ENCODE data around the gene EPB41L4A.
A peak's percentile ranks its signal among the peaks of the same experiment; 100 is the strongest.
"Not testable (repeated sequence)": the region's sequence is repeated elsewhere in the genome, so short reads cannot be mapped to it uniquely, and the experiment has no call there.

The EPB41L4A gene

DNA sequence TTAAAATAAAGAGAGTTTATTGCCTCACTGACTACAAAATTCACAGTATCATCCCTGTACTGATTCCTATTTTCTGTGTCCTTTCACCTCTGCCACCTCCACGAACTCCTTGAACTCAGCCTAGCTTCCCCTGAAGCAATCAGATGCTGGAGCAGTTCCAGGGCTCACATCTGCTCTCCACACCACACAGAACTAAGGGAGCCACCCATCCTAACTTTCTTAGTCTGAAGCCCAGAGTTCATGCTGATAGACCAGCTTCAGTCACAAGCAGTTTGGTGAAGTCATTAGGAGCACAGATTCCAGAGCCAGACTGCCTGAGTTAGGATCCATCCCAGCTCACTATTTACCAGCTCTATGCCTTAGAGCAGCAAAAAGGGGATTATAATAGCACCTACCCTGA, 15.6 kb upstream of the EPB41L4A start:
- TF ChIP-seq, protein P1, sequence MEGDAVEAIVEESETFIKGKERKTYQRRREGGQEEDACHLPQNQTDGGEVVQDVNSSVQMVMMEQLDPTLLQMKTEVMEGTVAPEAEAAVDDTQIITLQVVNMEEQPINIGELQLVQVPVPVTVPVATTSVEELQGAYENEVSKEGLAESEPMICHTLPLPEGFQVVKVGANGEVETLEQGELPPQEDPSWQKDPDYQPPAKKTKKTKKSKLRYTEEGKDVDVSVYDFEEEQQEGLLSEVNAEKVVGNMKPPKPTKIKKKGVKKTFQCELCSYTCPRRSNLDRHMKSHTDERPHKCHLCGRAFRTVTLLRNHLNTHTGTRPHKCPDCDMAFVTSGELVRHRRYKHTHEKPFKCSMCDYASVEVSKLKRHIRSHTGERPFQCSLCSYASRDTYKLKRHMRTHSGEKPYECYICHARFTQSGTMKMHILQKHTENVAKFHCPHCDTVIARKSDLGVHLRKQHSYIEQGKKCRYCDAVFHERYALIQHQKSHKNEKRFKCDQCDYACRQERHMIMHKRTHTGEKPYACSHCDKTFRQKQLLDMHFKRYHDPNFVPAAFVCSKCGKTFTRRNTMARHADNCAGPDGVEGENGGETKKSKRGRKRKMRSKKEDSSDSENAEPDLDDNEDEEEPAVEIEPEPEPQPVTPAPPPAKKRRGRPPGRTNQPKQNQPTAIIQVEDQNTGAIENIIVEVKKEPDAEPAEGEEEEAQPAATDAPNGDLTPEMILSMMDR (IDR thresholded peaks at IDR 0.05; ENCODE audit: low read depth, low read length, missing control alignments) = no peak
- DNase-seq (ENCODE audit: low read depth) = no peak
- H3K4me3 ChIP-seq (ENCODE audit: low read depth, low read length) = no peak overlapping the region

GRCh38 chr5:112426202-112426601, 7.1 kb upstream of the EPB41L4A start:
- H3K4me3 ChIP-seq (ENCODE audit: low read depth, low read length); DNase-seq (ENCODE audit: low read depth): not testable (repeated sequence)

GRCh38 chr5:112419986-112420864, 1.1 kb upstream of the EPB41L4A start:
- TF ChIP-seq, protein P1 (IDR thresholded peaks at IDR 0.05; ENCODE audit: low read depth, low read length, missing control alignments) = peak; percentile 82
- peak; percentile 33 for DNase-seq (ENCODE audit: low read depth)
- peak overlapping the region; percentile 74 for H3K4me3 ChIP-seq (ENCODE audit: low read depth, low read length)

- no peak for DNase-seq (ENCODE audit: low read depth)
- TF ChIP-seq, protein P1 (IDR thresholded peaks at IDR 0.05; ENCODE audit: low read depth, low read length, missing control alignments) = no peak
Measured at GRCh38 chr5:112418659-112419163, 366 bp downstream of the EPB41L4A start.

GRCh38 chr5:112417931-112418658, 982 bp downstream of the EPB41L4A start:
- peak overlapping the region; percentile 74 for H3K4me3 ChIP-seq (ENCODE audit: low read depth, low read length)
- peak; percentile 55 for DNase-seq (ENCODE audit: low read depth)
- TF ChIP-seq, protein P1 (IDR thresholded peaks at IDR 0.05; ENCODE audit: low read depth, low read length, missing control alignments) = no peak

More at GRCh38 chr5:112418659-112419163, 366 bp downstream of the EPB41L4A start:
- H3K4me3 ChIP-seq (ENCODE audit: low read depth, low read length) = peak overlapping the region; percentile 74

DNA sequence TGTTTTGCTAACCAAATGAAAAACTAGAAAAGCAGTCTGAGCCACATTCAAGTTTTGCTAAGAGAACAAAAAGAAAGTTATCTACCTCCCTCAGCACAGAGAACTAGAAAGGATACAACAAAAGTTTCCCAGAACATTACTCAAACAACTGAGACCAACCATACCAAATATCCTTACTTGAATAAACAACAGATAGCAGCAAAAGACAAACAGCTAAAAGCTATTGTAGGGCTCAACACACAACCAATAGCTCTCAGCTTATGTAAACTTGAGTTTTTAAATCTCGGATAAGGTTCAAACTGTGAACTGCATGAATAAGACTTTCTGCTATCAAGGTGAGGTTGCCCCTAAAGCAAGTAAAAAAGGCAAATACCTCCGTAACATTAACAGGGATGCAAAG, 3.5 kb downstream of the EPB41L4A start:
- H3K4me3 ChIP-seq (ENCODE audit: low read depth, low read length) = no peak overlapping the region
- TF ChIP-seq, protein P1 (IDR thresholded peaks at IDR 0.05; ENCODE audit: low read depth, low read length, missing control alignments) = no peak
- DNase-seq (ENCODE audit: low read depth) = no peak

GRCh38 chr5:112413611-112414010, 5.5 kb downstream of the EPB41L4A start:
- H3K4me3 ChIP-seq (ENCODE audit: low read depth, low read length) = no peak overlapping the region
- no peak for DNase-seq (ENCODE audit: low read depth)
- TF ChIP-seq, protein P1 (IDR thresholded peaks at IDR 0.05; ENCODE audit: low read depth, low read length, missing control alignments) = no peak
